Measurements from ENCODE around the gene C9orf40.

C9orf40 gene

DNA sequence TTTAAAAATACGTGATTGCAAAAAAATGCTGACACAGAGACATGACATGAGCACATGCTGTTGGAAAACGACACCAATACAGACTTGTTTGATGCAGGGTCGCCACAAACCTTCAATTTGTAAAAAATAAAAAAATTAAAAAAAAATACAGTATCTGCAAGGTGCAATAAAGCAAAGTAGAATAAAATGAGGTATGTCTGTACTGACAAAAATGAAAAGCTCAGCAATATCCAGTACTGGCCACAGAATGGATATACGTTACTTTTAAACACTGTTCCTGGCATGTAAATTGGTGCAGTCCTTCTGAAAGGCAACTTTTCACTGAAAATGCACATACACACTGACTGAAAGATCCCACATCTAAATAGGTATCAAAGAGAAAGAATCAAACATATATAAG, 27.1 kb upstream of the C9orf40 start:
- Mint-ChIP-seq H3K4me1 (no peaks in the 10 kb centered on the region), H3K36me3 (ENCODE audit: low read depth) (peaks cover 45% of the 10 kb centered on the region), H3K27me3 (ENCODE audit: low read depth) (no peaks in the 10 kb centered on the region), H3K4me3 (no peak overlapping the region), H3K27ac (no peak overlapping the region), H3K9me3 (peaks cover 13% of the 10 kb centered on the region)
- TF ChIP-seq, protein P1, sequence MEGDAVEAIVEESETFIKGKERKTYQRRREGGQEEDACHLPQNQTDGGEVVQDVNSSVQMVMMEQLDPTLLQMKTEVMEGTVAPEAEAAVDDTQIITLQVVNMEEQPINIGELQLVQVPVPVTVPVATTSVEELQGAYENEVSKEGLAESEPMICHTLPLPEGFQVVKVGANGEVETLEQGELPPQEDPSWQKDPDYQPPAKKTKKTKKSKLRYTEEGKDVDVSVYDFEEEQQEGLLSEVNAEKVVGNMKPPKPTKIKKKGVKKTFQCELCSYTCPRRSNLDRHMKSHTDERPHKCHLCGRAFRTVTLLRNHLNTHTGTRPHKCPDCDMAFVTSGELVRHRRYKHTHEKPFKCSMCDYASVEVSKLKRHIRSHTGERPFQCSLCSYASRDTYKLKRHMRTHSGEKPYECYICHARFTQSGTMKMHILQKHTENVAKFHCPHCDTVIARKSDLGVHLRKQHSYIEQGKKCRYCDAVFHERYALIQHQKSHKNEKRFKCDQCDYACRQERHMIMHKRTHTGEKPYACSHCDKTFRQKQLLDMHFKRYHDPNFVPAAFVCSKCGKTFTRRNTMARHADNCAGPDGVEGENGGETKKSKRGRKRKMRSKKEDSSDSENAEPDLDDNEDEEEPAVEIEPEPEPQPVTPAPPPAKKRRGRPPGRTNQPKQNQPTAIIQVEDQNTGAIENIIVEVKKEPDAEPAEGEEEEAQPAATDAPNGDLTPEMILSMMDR (IDR thresholded peaks at IDR 0.05; ENCODE audit: unreplicated experiment in 3 of 3): no peak

DNA sequence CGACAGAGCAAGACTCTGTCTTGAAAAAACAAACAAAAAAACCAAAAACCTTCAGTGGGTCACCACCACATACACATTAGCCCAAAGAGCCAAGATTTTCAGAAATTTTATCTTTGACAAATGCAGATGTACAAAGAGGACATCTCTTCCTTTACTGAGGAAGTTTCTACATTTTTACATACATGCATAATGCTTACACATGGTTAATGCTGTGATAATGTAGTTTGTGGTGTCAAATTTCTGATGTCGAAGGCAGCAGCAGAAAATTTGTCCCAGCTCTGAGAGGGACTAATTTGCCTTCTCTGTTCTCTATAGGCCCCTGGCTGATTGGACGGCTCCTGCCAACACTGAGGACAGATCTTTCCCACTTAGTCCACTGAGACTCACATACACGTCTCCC, 24.6 kb upstream of the C9orf40 start:
- no peaks in the 10 kb centered on the region for H3K4me1 Mint-ChIP-seq
- H3K4me3 Mint-ChIP-seq: no peak overlapping the region
- TF ChIP-seq, protein P1 (IDR thresholded peaks at IDR 0.05; ENCODE audit: unreplicated experiment in 3 of 3): no peak
- H3K9me3 Mint-ChIP-seq: peaks cover 31% of the 10 kb centered on the region
- H3K27me3 Mint-ChIP-seq (ENCODE audit: low read depth): no peaks in the 10 kb centered on the region
- H3K27ac Mint-ChIP-seq: no peak overlapping the region
- peaks cover 50% of the 10 kb centered on the region for H3K36me3 Mint-ChIP-seq (ENCODE audit: low read depth)

DNA sequence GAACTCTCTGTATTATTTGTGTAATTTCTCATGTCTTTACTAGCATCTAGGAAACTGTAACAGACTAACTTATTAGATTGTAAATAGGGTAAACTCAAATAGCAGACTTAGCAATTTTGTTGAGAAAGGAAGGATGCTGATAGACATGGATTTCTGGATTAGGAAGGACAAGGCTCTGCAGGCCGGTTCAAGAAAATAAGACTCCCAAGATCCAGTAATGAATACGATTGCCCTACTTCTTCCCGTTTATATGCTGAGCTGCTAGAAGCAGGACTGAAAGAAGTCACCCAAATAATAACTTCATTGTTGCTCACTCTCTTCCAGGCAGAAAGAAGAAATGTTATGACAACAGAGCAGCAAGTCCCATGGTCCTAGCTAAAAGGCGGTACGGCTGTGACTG, 22.8 kb upstream of the C9orf40 start:
- no peaks in the 10 kb centered on the region for H3K4me1 Mint-ChIP-seq
- no peak overlapping the region for H3K4me3 Mint-ChIP-seq
- no peaks in the 10 kb centered on the region for H3K27me3 Mint-ChIP-seq (ENCODE audit: low read depth)
- TF ChIP-seq, protein P1 (IDR thresholded peaks at IDR 0.05; ENCODE audit: unreplicated experiment in 3 of 3): no peak
- H3K27ac Mint-ChIP-seq: no peak overlapping the region
- peaks cover 50% of the 10 kb centered on the region for H3K36me3 Mint-ChIP-seq (ENCODE audit: low read depth)
- H3K9me3 Mint-ChIP-seq: peaks cover 41% of the 10 kb centered on the region

DNA sequence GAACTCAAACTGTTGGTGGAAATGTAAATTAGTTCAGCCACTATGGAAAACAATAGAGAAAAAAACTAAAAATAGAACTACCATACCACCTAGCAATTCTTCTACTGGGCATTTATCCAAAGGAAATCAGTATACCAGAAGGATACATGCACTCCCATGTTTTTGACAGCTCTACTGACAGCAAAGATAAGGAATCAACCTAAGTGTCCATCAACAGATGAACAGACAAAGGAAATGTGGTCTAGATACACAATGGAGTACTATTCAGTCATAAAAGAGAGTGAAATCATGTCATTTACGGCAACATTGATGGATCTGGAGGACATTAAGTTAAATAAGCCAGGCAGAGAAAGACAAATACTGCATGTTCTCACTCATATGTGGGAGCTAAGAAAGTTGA, 21.8 kb upstream of the C9orf40 start:
- TF ChIP-seq, protein P1 (IDR thresholded peaks at IDR 0.05; ENCODE audit: unreplicated experiment in 3 of 3): no peak
- Mint-ChIP-seq H3K9me3 (peaks cover 45% of the 10 kb centered on the region), H3K4me3 (no peak overlapping the region)

DNA sequence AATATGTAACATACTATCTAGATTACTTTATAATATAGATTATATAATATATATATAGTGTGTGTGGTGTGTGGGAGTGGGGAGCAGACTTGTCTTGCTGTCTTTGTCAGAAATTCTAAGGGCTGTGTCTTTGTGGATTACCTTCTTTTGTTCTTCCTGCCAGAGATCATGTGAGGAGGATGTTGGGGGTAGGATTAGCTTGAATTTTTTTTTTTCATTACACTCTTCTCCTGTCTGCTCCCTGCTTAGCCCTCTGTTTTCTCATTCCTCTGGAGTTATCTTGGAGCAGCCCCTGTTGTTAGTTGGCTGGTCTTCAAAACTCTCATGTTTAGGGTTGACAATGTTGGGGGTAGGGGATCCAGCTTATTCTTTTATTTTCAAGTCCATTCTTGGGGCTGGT, 21.0 kb upstream of the C9orf40 start:
- TF ChIP-seq, protein P1 (IDR thresholded peaks at IDR 0.05; ENCODE audit: unreplicated experiment in 3 of 3): no peak
- peaks cover 46% of the 10 kb centered on the region for H3K36me3 Mint-ChIP-seq (ENCODE audit: low read depth)
- peaks cover 47% of the 10 kb centered on the region for H3K9me3 Mint-ChIP-seq
- H3K4me1 Mint-ChIP-seq: no peaks in the 10 kb centered on the region
- H3K27ac Mint-ChIP-seq: no peak overlapping the region
- no peaks in the 10 kb centered on the region for H3K27me3 Mint-ChIP-seq (ENCODE audit: low read depth)
- no peak overlapping the region for H3K4me3 Mint-ChIP-seq

More for the DNA sequence above, 21.8 kb upstream of the C9orf40 start:
- Mint-ChIP-seq H3K36me3 (ENCODE audit: low read depth) (peaks cover 46% of the 10 kb centered on the region), H3K4me1 (no peaks in the 10 kb centered on the region), H3K27ac (no peak overlapping the region), H3K27me3 (ENCODE audit: low read depth) (no peaks in the 10 kb centered on the region)

DNA sequence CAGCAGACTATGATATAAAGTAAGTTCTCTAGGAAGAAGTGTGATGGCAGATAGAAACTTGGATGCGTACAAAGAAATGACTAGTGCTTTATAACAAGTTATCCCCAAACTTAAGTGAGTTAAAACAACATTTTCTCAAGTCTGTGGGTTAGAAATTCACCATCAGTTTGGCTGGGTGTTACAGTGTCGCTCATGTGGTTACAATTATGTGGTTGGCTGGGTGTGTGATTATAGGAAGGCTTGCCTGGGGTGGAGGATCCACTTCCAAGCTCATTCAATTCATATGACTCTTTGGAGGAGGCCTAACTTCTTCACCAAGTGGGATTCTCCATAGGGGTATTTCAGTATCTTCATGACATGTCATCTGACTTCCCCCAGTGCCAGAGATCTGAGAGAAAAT, 10.3 kb upstream of the C9orf40 start:
- Mint-ChIP-seq H3K4me1 (no peaks in the 10 kb centered on the region), H3K4me3 (no peak overlapping the region), H3K36me3 (ENCODE audit: low read depth) (peaks cover 25% of the 10 kb centered on the region), H3K27me3 (ENCODE audit: low read depth) (no peaks in the 10 kb centered on the region), H3K9me3 (peaks cover 33% of the 10 kb centered on the region), H3K27ac (no peak overlapping the region)
- TF ChIP-seq, protein P1 (IDR thresholded peaks at IDR 0.05; ENCODE audit: unreplicated experiment in 3 of 3): no peak
